Spleen (tissue), 7 donors: ENCODE data around the gene RNASE1.
"Not testable (repeated sequence)": the region's sequence is repeated elsewhere in the genome, so short reads cannot be mapped to it uniquely, and the experiment has no call there.

Experiments used
- POLR2A ChIP-seq, 3 donors: fragments of 450-650 bp; IDR thresholded peaks; one replicate each; pipeline ENCODE4 v1.5.1; 2017; ENCODE audit warnings: antibody characterized with exemption in 3 of 3, mild to moderate bottlenecking in 1 of 3
- TF ChIP-seq, protein P1 (sequence below), 11 experiments: fragments of 200-600 bp in 7 of 11; fragments of 450-650 bp in 4 of 11; sonication (generic) in 4 of 11; IDR thresholded peaks in 8 of 11; conservative IDR thresholded peaks in 3 of 11; 1 replicate in 7 of 11; 2 replicates in 4 of 11; pipeline versions ENCODE4 v1.4.0 to v1.8.0; 2016 to 2021; ENCODE audit warnings: antibody characterized with exemption in 11 of 11, inconsistent platforms in 4 of 11, mild to moderate bottlenecking in 1 of 11
- donor health status: DM: no; HTN: no; CAD: no; lungs with moderate emphysema.
- donor health status: DM: no; HTN: no; CAD: no.
- donor health status: DM: no; HTN: no; CAD: no.

DNA sequence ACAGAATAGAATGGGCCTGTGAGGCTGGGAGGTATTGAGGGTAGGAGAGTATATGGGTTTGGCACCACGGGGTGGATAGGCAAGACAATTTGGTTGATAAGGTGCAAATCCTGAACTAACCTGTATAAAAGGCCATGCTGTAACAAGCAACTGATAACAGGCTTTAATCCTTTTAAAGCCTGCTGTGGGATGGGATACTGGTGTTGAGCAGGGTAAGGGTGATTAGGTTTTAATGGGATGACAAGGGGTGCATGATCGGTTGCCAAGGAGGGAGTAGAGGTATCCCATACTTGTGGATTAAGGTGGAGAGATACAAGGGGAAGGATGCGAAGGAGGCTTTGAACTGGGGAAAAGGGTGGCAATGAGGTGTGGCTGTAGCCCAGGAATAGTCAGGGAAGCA, 13.3 kb upstream of the RNASE1 start:
- TF ChIP-seq, protein P1, sequence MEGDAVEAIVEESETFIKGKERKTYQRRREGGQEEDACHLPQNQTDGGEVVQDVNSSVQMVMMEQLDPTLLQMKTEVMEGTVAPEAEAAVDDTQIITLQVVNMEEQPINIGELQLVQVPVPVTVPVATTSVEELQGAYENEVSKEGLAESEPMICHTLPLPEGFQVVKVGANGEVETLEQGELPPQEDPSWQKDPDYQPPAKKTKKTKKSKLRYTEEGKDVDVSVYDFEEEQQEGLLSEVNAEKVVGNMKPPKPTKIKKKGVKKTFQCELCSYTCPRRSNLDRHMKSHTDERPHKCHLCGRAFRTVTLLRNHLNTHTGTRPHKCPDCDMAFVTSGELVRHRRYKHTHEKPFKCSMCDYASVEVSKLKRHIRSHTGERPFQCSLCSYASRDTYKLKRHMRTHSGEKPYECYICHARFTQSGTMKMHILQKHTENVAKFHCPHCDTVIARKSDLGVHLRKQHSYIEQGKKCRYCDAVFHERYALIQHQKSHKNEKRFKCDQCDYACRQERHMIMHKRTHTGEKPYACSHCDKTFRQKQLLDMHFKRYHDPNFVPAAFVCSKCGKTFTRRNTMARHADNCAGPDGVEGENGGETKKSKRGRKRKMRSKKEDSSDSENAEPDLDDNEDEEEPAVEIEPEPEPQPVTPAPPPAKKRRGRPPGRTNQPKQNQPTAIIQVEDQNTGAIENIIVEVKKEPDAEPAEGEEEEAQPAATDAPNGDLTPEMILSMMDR (IDR thresholded peaks at IDR 0.05 in 8 of 11, conservative IDR thresholded peaks at IDR 0.05 in 3 of 11), result not testable (repeated sequence)
- not testable (repeated sequence) for TF ChIP-seq POLR2A (IDR thresholded peaks at IDR 0.05)
